Keratinocyte (primary cell): Measurements from ENCODE around the gene DMD. TPM values are rescaled to one million over a fixed set of nuclear protein-coding genes. Genes with fewer than 3 reads are reported as not detected.

Experiments used
- DNase-seq: peaks from one replicate; pipeline ENCODE4 v3.0.0-alpha.2; 2011; ENCODE audit warnings: low read depth, missing footprints, low spot score
- FAIRE-seq: peaks from 2 replicates; lab custom pipeline; 2011; peaks lifted over from hg19 to GRCh38; lab: Jason Lieb, UNC
- H2AFZ ChIP-seq: 2 replicates; pipeline ENCODE4 v1.6.0; 2012; ENCODE audit warnings: low read length, control low read depth, inconsistent platforms; ENCODE audit not compliant: control insufficient read depth
- H3K27ac ChIP-seq: 2 replicates; pipeline ENCODE4 v1.5.1; 2011; ENCODE audit warnings: low read length; ENCODE audit not compliant: control insufficient read depth, insufficient read depth
- H3K27me3 ChIP-seq: 3 replicates; pipeline ENCODE4 v1.6.0; 2011; ENCODE audit warnings: low read length; ENCODE audit not compliant: control insufficient read depth, insufficient read depth; ENCODE audit errors: extremely low read depth
- H3K36me3 ChIP-seq, 2 experiments: 2 replicates in 1 of 2; 3 replicates in 1 of 2; pipeline ENCODE4 v1.5.1; 2011; ENCODE audit warnings: low read length in 2 of 2, mild to moderate bottlenecking in 1 of 2; ENCODE audit not compliant: control insufficient read depth in 2 of 2, insufficient read depth in 2 of 2; ENCODE audit errors: extremely low read depth in 1 of 2
- H3K4me1 ChIP-seq: 3 replicates; pipeline ENCODE4 v1.5.1; 2011; ENCODE audit warnings: low read length; ENCODE audit not compliant: control insufficient read depth, insufficient read depth; ENCODE audit errors: extremely low read depth
- H3K4me2 ChIP-seq: 3 replicates; pipeline ENCODE4 v1.6.0; 2011; ENCODE audit warnings: low read depth, low read length; ENCODE audit not compliant: control insufficient read depth, insufficient read depth; ENCODE audit errors: extremely low read depth
- H3K4me3 ChIP-seq, 3 experiments: fragments of 200-600 bp in 1 of 3; sonication (generic) in 1 of 3; 2 replicates in 2 of 3; 3 replicates in 1 of 3; pipeline ENCODE4 v1.5.1; 2011 to 2016; ENCODE audit warnings: low read length in 3 of 3, mild to moderate bottlenecking in 3 of 3, control low read depth in 2 of 3, inconsistent platforms in 1 of 3, low read depth in 1 of 3, mixed read lengths in 1 of 3, mixed run types in 1 of 3, moderate library complexity in 1 of 3; ENCODE audit not compliant: control insufficient read depth in 2 of 3, insufficient read depth in 2 of 3; ENCODE audit errors: extremely low read depth in 1 of 3
- H3K79me2 ChIP-seq: 2 replicates; pipeline ENCODE4 v1.6.0; 2012; ENCODE audit warnings: low read length; ENCODE audit not compliant: control insufficient read depth, insufficient read depth
- H3K9ac ChIP-seq: 3 replicates; pipeline ENCODE4 v1.6.0; 2011; ENCODE audit warnings: low read length; ENCODE audit not compliant: control insufficient read depth, insufficient read depth; ENCODE audit errors: extremely low read depth
- H3K9me1 ChIP-seq: 3 replicates; pipeline ENCODE4 v1.6.0; 2011; ENCODE audit warnings: low read length; ENCODE audit not compliant: control insufficient read depth, insufficient read depth; ENCODE audit errors: extremely low read depth
- H3K9me3 ChIP-seq: 2 replicates; pipeline ENCODE4 v1.5.1; 2012; ENCODE audit warnings: low read depth, low read length; ENCODE audit not compliant: control insufficient read depth
- H4K20me1 ChIP-seq: 3 replicates; pipeline ENCODE4 v1.6.0; 2011; ENCODE audit warnings: low read length; ENCODE audit not compliant: control insufficient read depth, insufficient read depth; ENCODE audit errors: extremely low read depth
- CTCF ChIP-seq, 3 experiments: IDR thresholded peaks in 1 of 3; conservative IDR thresholded peaks in 1 of 3; optimal IDR thresholded peaks in 1 of 3; 2 replicates in 2 of 3; 3 replicates in 1 of 3; pipeline versions ENCODE3 to v1.5.1; 2011; ENCODE audit warnings: low read length in 3 of 3, mild to moderate bottlenecking in 3 of 3, moderate library complexity in 2 of 3, control low read depth in 1 of 3, inconsistent platforms in 1 of 3; ENCODE audit not compliant: insufficient read depth in 2 of 3; ENCODE audit errors: extremely low read depth in 1 of 3
- EZH2 ChIP-seq: IDR thresholded peaks from one replicate; pipeline ENCODE4 v1.6.1; 2012; ENCODE audit warnings: inconsistent platforms, mild to moderate bottlenecking, low read length, moderate library complexity
- dilution Hi-C: fragments of 300-500 bp; cut with MboI; formaldehyde crosslinking; loops from one replicate; pipeline ENCODE4 v1.7.0; 2020; ENCODE audit warnings: low sequenced_read_pairs; ENCODE audit not compliant: extremely low pct_ligation_motif_present
- polyA plus RNA-seq, 5 experiments: library from polyadenylated mRNA; depleted of rRNA in 3 of 5; stranded (reverse) in 3 of 5; stranded (forward) in 1 of 5; unstranded in 1 of 5; fragments of >200 nt; gene quantifications; 1 replicate in 1 of 5; 2 replicates in 3 of 5; 3 replicates in 1 of 5; pipeline versions ENCODE4 v1.2.1 to v1.2.3, GENCODE V29; 2011 to 2012; ENCODE audit warnings: missing spikeins in 2 of 5, low read depth in 1 of 5, low replicate concordance in 1 of 5

DMD gene
- polyA plus RNA-seq, 1 donor (not counting 4 experiments of a cell fraction or from before 2014, with no cell fraction given) = 8.9 TPM

GRCh38 chrX:33134164-33134563 is 77.2 kb downstream of the DMD start:
- H3K79me2 ChIP-seq = no peaks in the 10 kb centered on the region
- no peaks in the 10 kb centered on the region for H3K36me3 ChIP-seq
- dilution Hi-C loops = no loop called here
- H3K9me3 ChIP-seq = no peaks in the 10 kb centered on the region
- H3K9me1 ChIP-seq = no peaks in the 10 kb centered on the region
- no peak overlapping the region for H3K4me3 ChIP-seq
- H3K4me1 ChIP-seq = no peaks in the 10 kb centered on the region
- H3K4me2 ChIP-seq = no peak overlapping the region
- DNase-seq (no peak), FAIRE-seq (no peak)
- no peaks in the 10 kb centered on the region for H3K27me3 ChIP-seq
- TF ChIP-seq EZH2 (no peak), CTCF (optimal IDR thresholded peaks at IDR 0.05 in 1 of 3, IDR thresholded peaks at IDR 0.05 in 1 of 3, conservative IDR thresholded peaks at IDR 0.05 in 1 of 3; ENCODE audit: extremely low read depth in 1 of 3, insufficient read depth in 2 of 3, low read length in 3 of 3) (no peak)
- no peaks in the 10 kb centered on the region for H4K20me1 ChIP-seq
- H3K9ac ChIP-seq = no peak overlapping the region
- no peak overlapping the region for H2AFZ ChIP-seq
- H3K27ac ChIP-seq = no peak overlapping the region

GRCh38 chrX:33133320-33133719 is 78.0 kb downstream of the DMD start:
- no peak overlapping the region for H3K4me2 ChIP-seq
- no peak for FAIRE-seq
- H3K4me3 ChIP-seq = no peak overlapping the region
- no peaks in the 10 kb centered on the region for H3K36me3 ChIP-seq
- H2AFZ ChIP-seq = no peak overlapping the region
- no peaks in the 10 kb centered on the region for H3K4me1 ChIP-seq
- no peaks in the 10 kb centered on the region for H4K20me1 ChIP-seq
- DNase-seq = no peak
- no peaks in the 10 kb centered on the region for H3K9me3 ChIP-seq
- dilution Hi-C loops = no loop called here
- H3K27ac ChIP-seq = no peak overlapping the region
- H3K9ac ChIP-seq = no peak overlapping the region
- no peaks in the 10 kb centered on the region for H3K27me3 ChIP-seq
- no peak for TF ChIP-seq EZH2
- TF ChIP-seq CTCF (optimal IDR thresholded peaks at IDR 0.05 in 1 of 3, IDR thresholded peaks at IDR 0.05 in 1 of 3, conservative IDR thresholded peaks at IDR 0.05 in 1 of 3; ENCODE audit: extremely low read depth in 1 of 3, insufficient read depth in 2 of 3, low read length in 3 of 3) = no peak
- H3K79me2 ChIP-seq = no peaks in the 10 kb centered on the region
- H3K9me1 ChIP-seq = no peaks in the 10 kb centered on the region
